H1 (cell line): ENCODE data around the gene PSG1. TPM values are rescaled to one million over a fixed set of nuclear protein-coding genes. Genes with fewer than 3 reads are reported as not detected.
"Not testable (repeated sequence)": the region's sequence is repeated elsewhere in the genome, so short reads cannot be mapped to it uniquely, and the experiment has no call there.

Experiments used
- CTCF ChIA-PET: fragments of 300-600 bp; sonication (Branson Sonifier 250); formaldehyde crosslinking; loops from one replicate; lab custom pipeline; 2021; ENCODE audit not compliant: partially characterized antibody; lab: Charles Lee
- POLR2A ChIA-PET: fragments of 300-600 bp; sonication (Branson Sonifier 250); formaldehyde crosslinking; loops from one replicate; lab custom pipeline; 2021; ENCODE audit warnings: inconsistent platforms; ENCODE audit not compliant: partially characterized antibody; lab: Charles Lee
- DNase-seq, 2 experiments: peaks; one replicate each; pipeline versions ENCODE4 v3.0.0 to v3.0.0-alpha.2; 2010 to 2022; ENCODE audit warnings: low spot score in 2 of 2, low read depth in 1 of 2, mixed read lengths in 1 of 2
- FAIRE-seq: peaks from 2 replicates; lab custom pipeline; 2011; peaks lifted over from hg19 to GRCh38; lab: Jason Lieb, UNC
- H2AFZ ChIP-seq: 2 replicates; pipeline ENCODE4 v1.8.1; 2012; ENCODE audit warnings: low read length, inconsistent platforms
- H2AK5ac ChIP-seq: 2 replicates; pipeline ENCODE4 v1.6.1; 2013; ENCODE audit warnings: low read depth, low read length
- H2BK120ac ChIP-seq: replicated peaks from 2 replicates; pipeline ENCODE3; 2013; ENCODE audit warnings: low read depth, low read length, inconsistent platforms
- H2BK12ac ChIP-seq: 2 replicates; pipeline ENCODE4 v1.6.1; 2013; ENCODE audit warnings: low read depth, low read length
- H2BK15ac ChIP-seq: 2 replicates; pipeline ENCODE4 v1.6.1; 2013; ENCODE audit warnings: low read length
- H2BK20ac ChIP-seq: 2 replicates; pipeline ENCODE4 v1.6.1; 2013; ENCODE audit warnings: low read length
- H2BK5ac ChIP-seq: 2 replicates; pipeline ENCODE4 v1.6.1; 2013; ENCODE audit warnings: low read depth, low read length
- H3K14ac ChIP-seq: 2 replicates; pipeline ENCODE4 v1.6.1; 2013; ENCODE audit warnings: inconsistent platforms; ENCODE audit not compliant: insufficient read length
- H3K18ac ChIP-seq: 2 replicates; pipeline ENCODE4 v1.6.1; 2013; ENCODE audit warnings: low read length; ENCODE audit errors: extremely low read depth
- H3K23ac ChIP-seq: 2 replicates; pipeline ENCODE4 v1.6.1; 2013; ENCODE audit warnings: inconsistent platforms; ENCODE audit not compliant: insufficient read length
- H3K23me2 ChIP-seq: 2 replicates; pipeline ENCODE4 v1.6.1; 2013; ENCODE audit warnings: low read depth, low read length
- H3K27ac ChIP-seq: 2 replicates; pipeline ENCODE4 v1.6.1; 2011; ENCODE audit warnings: low read depth, low read length, inconsistent platforms
- H3K27me3 ChIP-seq, 4 experiments: replicated peaks in 1 of 4; 1 replicate in 1 of 4; 2 replicates in 3 of 4; pipeline versions ENCODE4 v1.6.1 to v1.8.1; 2011 to 2013; ENCODE audit warnings: low read length in 3 of 4, mild to moderate bottlenecking in 3 of 4, inconsistent platforms in 2 of 4, mixed read lengths in 2 of 4, moderate library complexity in 1 of 4; ENCODE audit not compliant: control insufficient read depth in 3 of 4, insufficient read depth in 3 of 4; ENCODE audit errors: extremely low read depth in 1 of 4
- H3K36me3 ChIP-seq, 4 experiments: 2 replicates each; pipeline versions ENCODE4 v1.6.1 to v1.8.1; 2011 to 2013; ENCODE audit warnings: mild to moderate bottlenecking in 4 of 4, low read length in 3 of 4, moderate library complexity in 2 of 4, control low read depth in 1 of 4, inconsistent platforms in 1 of 4; ENCODE audit not compliant: insufficient read depth in 4 of 4, control insufficient read depth in 2 of 4
- H3K4ac ChIP-seq: replicated peaks from 2 replicates; pipeline ENCODE3; 2013; ENCODE audit warnings: low read length, low read depth, mixed read lengths, inconsistent platforms; ENCODE audit not compliant: insufficient read length
- H3K4me1 ChIP-seq, 4 experiments: replicated peaks in 1 of 4; 1 replicate in 1 of 4; 2 replicates in 3 of 4; pipeline versions ENCODE4 v1.6.1 to v1.8.1; 2011 to 2013; ENCODE audit warnings: low read length in 3 of 4, inconsistent platforms in 2 of 4, mixed read lengths in 1 of 4; ENCODE audit not compliant: insufficient read depth in 4 of 4, control insufficient read depth in 3 of 4
- H3K4me2 ChIP-seq, 2 experiments: 2 replicates each; pipeline versions ENCODE4 v1.6.1 to v1.8.1; 2011 to 2013; ENCODE audit warnings: low read depth in 2 of 2, low read length in 2 of 2, control low read depth in 1 of 2, inconsistent platforms in 1 of 2, mild to moderate bottlenecking in 1 of 2; ENCODE audit not compliant: insufficient read depth in 1 of 2
- H3K4me3 ChIP-seq, 4 experiments: fragments of 200-600, 300-600 bp in 1 of 4; sonication (generic), shearing (Covaris generic), sonication (Bioruptor Twin) in 1 of 4; 2 replicates each; pipeline versions ENCODE4 v1.5.1 to v1.8.1; 2011 to 2016; ENCODE audit warnings: low read length in 4 of 4, low read depth in 3 of 4, control low read depth in 2 of 4, inconsistent platforms in 2 of 4, mild to moderate bottlenecking in 2 of 4, mixed read lengths in 1 of 4, moderate library complexity in 1 of 4; ENCODE audit not compliant: insufficient read depth in 2 of 4; ENCODE audit errors: extremely low read depth in 1 of 4
- H3K56ac ChIP-seq: replicated peaks from 2 replicates; pipeline ENCODE3; 2013; ENCODE audit warnings: low read depth, mild to moderate bottlenecking, mixed read lengths, low read length, inconsistent platforms; ENCODE audit not compliant: insufficient read length
- H3K79me1 ChIP-seq: 2 replicates; pipeline ENCODE4 v1.6.1; 2013; ENCODE audit warnings: low read depth, low read length, control low read depth
- H3K79me2 ChIP-seq, 2 experiments: 2 replicates each; pipeline versions ENCODE4 v1.6.1 to v1.8.1; 2012 to 2013; ENCODE audit warnings: low read length in 2 of 2, mild to moderate bottlenecking in 2 of 2, inconsistent platforms in 1 of 2; ENCODE audit not compliant: insufficient read depth in 2 of 2, control insufficient read depth in 1 of 2
- H3K9ac ChIP-seq, 4 experiments: replicated peaks in 1 of 4; 1 replicate in 1 of 4; 2 replicates in 3 of 4; pipeline versions ENCODE4 v1.6.1 to v1.8.1; 2011 to 2013; ENCODE audit warnings: low read depth in 3 of 4, low read length in 3 of 4, control low read depth in 2 of 4, mild to moderate bottlenecking in 2 of 4, moderate library complexity in 2 of 4, inconsistent platforms in 1 of 4; ENCODE audit errors: extremely low read depth in 1 of 4
- H3K9me3 ChIP-seq, 2 experiments: 2 replicates each; pipeline versions ENCODE4 v1.6.1 to v1.8.1; 2012 to 2013; ENCODE audit warnings: mild to moderate bottlenecking in 2 of 2, moderate library complexity in 2 of 2, control low read depth in 1 of 2, inconsistent platforms in 1 of 2, low read depth in 1 of 2, low read length in 1 of 2, mixed read lengths in 1 of 2; ENCODE audit not compliant: insufficient read depth in 2 of 2
- H4K20me1 ChIP-seq, 2 experiments: replicated peaks in 1 of 2; 2 replicates each; pipeline versions ENCODE3 to v1.8.1; 2011 to 2013; ENCODE audit warnings: inconsistent platforms in 2 of 2, low read length in 2 of 2, mild to moderate bottlenecking in 1 of 2; ENCODE audit not compliant: insufficient read depth in 2 of 2, control insufficient read depth in 1 of 2
- H4K5ac ChIP-seq: 2 replicates; pipeline ENCODE4 v1.6.1; 2013; ENCODE audit warnings: low read length, low read depth, mixed read lengths, inconsistent platforms; ENCODE audit not compliant: insufficient read length
- H4K8ac ChIP-seq: 2 replicates; pipeline ENCODE4 v1.8.0; 2013; ENCODE audit warnings: mild to moderate bottlenecking, moderate library complexity, low read length, inconsistent platforms; ENCODE audit not compliant: insufficient read depth; ENCODE audit errors: extremely low read depth
- H4K91ac ChIP-seq: replicated peaks from 2 replicates; pipeline ENCODE3; 2013; ENCODE audit warnings: low read length, mixed read lengths, inconsistent platforms; ENCODE audit not compliant: insufficient read length
- WGBS, 2 experiments: shearing (Covaris generic) in 1 of 2; methylation state at CpG; one replicate each; pipeline versions ENCODE4 v1.1.6 to v1.1.7; 2013 to 2015; ENCODE audit warnings: low lambda C conversion rate in 2 of 2, mixed read lengths in 2 of 2, inconsistent platforms in 1 of 2, low coverage in 1 of 2, missing lambda C conversion rate in 1 of 2; ENCODE audit not compliant: insufficient replicate concordance in 2 of 2, insufficient coverage in 1 of 2, insufficient read length in 1 of 2; ENCODE audit errors: extremely low coverage in 1 of 2, missing lambda C conversion rate in 1 of 2; 5-methylcytosine and 5-hydroxymethylcytosine counted together
- polyA plus RNA-seq, 7 experiments: library from polyadenylated mRNA; depleted of rRNA in 3 of 7; stranded (reverse) in 5 of 7; unstranded in 2 of 7; fragments of >200 nt in 5 of 7; fragments of 200-250 nt in 2 of 7; gene quantifications; 1 replicate in 5 of 7; 2 replicates in 1 of 7; 4 replicates in 1 of 7; pipeline versions ENCODE4 v1.2.1 to v1.2.3, GENCODE V29; 2011 to 2013; ENCODE audit warnings: missing spikeins in 2 of 7, mixed read lengths in 2 of 7
- total RNA-seq: library from RNA; stranded (reverse); fragmentation: NEBNext Ultra II Directional; extraction: Animal tissue kit (Norgen Biotek cat#: 25700); gene quantifications from 2 replicates; pipeline ENCODE4 v1.2.1, GENCODE V29; 2021

PSG1 gene
- total and polyA plus RNA-seq, 2 of the 8 experiments (the other 6 are each of a cell fraction or from before 2014, with no cell fraction given) = not detected

- WGBS, 2 experiments = 83% methylated on average over 3 of the region's 3 CpGs; no CpG with 5 or more reads in 1 of the 2 experiments
- H2BK20ac ChIP-seq, H4K8ac ChIP-seq, H3K79me2 ChIP-seq, H2AFZ ChIP-seq, H4K91ac ChIP-seq, H3K56ac ChIP-seq, H2BK120ac ChIP-seq, H3K27me3 ChIP-seq, H4K20me1 ChIP-seq, H2BK12ac ChIP-seq, H3K4me3 ChIP-seq, H2BK15ac ChIP-seq, H4K5ac ChIP-seq, DNase-seq, H3K27ac ChIP-seq, H2AK5ac ChIP-seq, FAIRE-seq, H3K4ac ChIP-seq, H3K18ac ChIP-seq, H3K36me3 ChIP-seq, H3K23ac ChIP-seq, H3K79me1 ChIP-seq, POLR2A ChIA-PET, H3K4me1 ChIP-seq, H3K4me2 ChIP-seq, H3K9ac ChIP-seq, H3K23me2 ChIP-seq, H2BK5ac ChIP-seq, H3K14ac ChIP-seq: not testable (repeated sequence)
- peaks cover 29 to 66% of the 10 kb centered on the region in 2 experiments; a peak in 3 of 4 replicates for H3K9me3 ChIP-seq
- CTCF ChIA-PET = interaction anchor here (1.0 kb wide), 1 partner anchor 9 kb away, joined by 3 read pairs; no protein-coding TSS in a partner anchor
Measured at GRCh38 chr19:42874136-42874535, 5.4 kb downstream of the PSG1 start.
